ENCODE measurements around the gene SHISA5.

DNA sequence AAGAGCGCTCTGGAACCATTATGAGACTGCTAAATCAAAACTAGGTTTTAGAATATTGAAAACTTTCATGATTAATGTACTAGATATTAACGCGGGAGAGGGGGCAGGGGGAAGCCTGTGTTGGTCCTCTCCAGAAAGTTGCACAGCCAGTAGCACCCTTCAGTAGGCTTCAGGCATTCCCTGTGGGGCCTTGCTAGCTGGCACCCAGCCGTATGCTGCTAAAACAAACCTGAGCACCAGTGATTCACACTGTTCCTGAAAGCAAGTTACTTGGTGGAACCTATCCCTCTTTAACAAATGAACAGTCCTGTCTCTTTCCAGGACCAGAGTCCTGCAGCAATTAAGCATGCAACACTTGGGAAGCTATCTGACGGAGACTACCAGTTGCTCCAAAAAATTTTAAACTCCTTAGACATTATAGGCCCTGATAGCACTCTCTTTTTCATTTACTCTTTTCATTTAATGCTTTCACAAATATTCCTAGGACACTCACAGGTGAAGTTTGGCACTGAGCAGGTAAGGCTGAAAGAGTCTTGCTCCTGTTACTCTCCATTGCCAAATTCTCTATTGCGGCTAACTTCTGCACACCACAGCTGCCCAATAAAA, 58.6 kb downstream of the SHISA5 start:
- TF ChIP-seq, protein P1, sequence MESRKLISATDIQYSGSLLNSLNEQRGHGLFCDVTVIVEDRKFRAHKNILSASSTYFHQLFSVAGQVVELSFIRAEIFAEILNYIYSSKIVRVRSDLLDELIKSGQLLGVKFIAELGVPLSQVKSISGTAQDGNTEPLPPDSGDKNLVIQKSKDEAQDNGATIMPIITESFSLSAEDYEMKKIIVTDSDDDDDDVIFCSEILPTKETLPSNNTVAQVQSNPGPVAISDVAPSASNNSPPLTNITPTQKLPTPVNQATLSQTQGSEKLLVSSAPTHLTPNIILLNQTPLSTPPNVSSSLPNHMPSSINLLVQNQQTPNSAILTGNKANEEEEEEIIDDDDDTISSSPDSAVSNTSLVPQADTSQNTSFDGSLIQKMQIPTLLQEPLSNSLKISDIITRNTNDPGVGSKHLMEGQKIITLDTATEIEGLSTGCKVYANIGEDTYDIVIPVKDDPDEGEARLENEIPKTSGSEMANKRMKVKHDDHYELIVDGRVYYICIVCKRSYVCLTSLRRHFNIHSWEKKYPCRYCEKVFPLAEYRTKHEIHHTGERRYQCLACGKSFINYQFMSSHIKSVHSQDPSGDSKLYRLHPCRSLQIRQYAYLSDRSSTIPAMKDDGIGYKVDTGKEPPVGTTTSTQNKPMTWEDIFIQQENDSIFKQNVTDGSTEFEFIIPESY (IDR thresholded peaks at IDR 0.05) = no peak
- TF ChIP-seq, protein P2, sequence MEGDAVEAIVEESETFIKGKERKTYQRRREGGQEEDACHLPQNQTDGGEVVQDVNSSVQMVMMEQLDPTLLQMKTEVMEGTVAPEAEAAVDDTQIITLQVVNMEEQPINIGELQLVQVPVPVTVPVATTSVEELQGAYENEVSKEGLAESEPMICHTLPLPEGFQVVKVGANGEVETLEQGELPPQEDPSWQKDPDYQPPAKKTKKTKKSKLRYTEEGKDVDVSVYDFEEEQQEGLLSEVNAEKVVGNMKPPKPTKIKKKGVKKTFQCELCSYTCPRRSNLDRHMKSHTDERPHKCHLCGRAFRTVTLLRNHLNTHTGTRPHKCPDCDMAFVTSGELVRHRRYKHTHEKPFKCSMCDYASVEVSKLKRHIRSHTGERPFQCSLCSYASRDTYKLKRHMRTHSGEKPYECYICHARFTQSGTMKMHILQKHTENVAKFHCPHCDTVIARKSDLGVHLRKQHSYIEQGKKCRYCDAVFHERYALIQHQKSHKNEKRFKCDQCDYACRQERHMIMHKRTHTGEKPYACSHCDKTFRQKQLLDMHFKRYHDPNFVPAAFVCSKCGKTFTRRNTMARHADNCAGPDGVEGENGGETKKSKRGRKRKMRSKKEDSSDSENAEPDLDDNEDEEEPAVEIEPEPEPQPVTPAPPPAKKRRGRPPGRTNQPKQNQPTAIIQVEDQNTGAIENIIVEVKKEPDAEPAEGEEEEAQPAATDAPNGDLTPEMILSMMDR (IDR thresholded peaks at IDR 0.05; ENCODE audit: low read depth, low read length, missing input control) = no peak
- TF ChIP-seq, protein P3, sequence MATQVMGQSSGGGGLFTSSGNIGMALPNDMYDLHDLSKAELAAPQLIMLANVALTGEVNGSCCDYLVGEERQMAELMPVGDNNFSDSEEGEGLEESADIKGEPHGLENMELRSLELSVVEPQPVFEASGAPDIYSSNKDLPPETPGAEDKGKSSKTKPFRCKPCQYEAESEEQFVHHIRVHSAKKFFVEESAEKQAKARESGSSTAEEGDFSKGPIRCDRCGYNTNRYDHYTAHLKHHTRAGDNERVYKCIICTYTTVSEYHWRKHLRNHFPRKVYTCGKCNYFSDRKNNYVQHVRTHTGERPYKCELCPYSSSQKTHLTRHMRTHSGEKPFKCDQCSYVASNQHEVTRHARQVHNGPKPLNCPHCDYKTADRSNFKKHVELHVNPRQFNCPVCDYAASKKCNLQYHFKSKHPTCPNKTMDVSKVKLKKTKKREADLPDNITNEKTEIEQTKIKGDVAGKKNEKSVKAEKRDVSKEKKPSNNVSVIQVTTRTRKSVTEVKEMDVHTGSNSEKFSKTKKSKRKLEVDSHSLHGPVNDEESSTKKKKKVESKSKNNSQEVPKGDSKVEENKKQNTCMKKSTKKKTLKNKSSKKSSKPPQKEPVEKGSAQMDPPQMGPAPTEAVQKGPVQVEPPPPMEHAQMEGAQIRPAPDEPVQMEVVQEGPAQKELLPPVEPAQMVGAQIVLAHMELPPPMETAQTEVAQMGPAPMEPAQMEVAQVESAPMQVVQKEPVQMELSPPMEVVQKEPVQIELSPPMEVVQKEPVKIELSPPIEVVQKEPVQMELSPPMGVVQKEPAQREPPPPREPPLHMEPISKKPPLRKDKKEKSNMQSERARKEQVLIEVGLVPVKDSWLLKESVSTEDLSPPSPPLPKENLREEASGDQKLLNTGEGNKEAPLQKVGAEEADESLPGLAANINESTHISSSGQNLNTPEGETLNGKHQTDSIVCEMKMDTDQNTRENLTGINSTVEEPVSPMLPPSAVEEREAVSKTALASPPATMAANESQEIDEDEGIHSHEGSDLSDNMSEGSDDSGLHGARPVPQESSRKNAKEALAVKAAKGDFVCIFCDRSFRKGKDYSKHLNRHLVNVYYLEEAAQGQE (IDR thresholded peaks at IDR 0.05) = no peak
- TF ChIP-seq YY1 (IDR thresholded peaks at IDR 0.05) = no peak
- TF ChIP-seq TAF1 (conservative IDR thresholded peaks at IDR 0.05) = no peak
- no peak for TF ChIP-seq GABPA (IDR thresholded peaks at IDR 0.05 in 1 of 2, conservative IDR thresholded peaks at IDR 0.05 in 1 of 2)
- no peak for TF ChIP-seq RAD21 (IDR thresholded peaks at IDR 0.05)
- TF ChIP-seq HNF4A (conservative IDR thresholded peaks at IDR 0.05) = no peak
- TF ChIP-seq JUND (IDR thresholded peaks at IDR 0.05) = no peak
